Measurements from ENCODE around the gene FUT1. TPM values are rescaled to one million over a fixed set of nuclear protein-coding genes. Genes with fewer than 3 reads are reported as not detected.
A peak's percentile ranks its signal among the peaks of the same experiment; 100 is the strongest.
"Not testable (repeated sequence)": the region's sequence is repeated elsewhere in the genome, so short reads cannot be mapped to it uniquely, and the experiment has no call there.

FUT1 gene
- total RNA-seq: 2.9 TPM

GRCh38 chr19:48752496-48753365 lies at the start of gene FUT1:
FUT1 (minus strand) TSS chr19:48752641; CDS start chr19:48751281, 1,360 bp downstream.
- DNase-seq: no peak

GRCh38 chr19:48799358-48800300 lies 47.2 kb upstream of the FUT1 start:
- DNase-seq: no peak

- DNase-seq: no peak
Measured at GRCh38 chr19:48798937-48799336, 46.5 kb upstream of the FUT1 start.

- no peak for DNase-seq
Measured at GRCh38 chr19:48797103-48797502, 44.7 kb upstream of the FUT1 start.

- DNase-seq: no peak
Measured at GRCh38 chr19:48796298-48797083, 44.0 kb upstream of the FUT1 start.

- DNase-seq: peak; percentile 74
Measured at GRCh38 chr19:48795685-48796070, 43.2 kb upstream of the FUT1 start.

- DNase-seq: peak; percentile 97
Measured at GRCh38 chr19:48795055-48795684, 42.7 kb upstream of the FUT1 start.

DNA sequence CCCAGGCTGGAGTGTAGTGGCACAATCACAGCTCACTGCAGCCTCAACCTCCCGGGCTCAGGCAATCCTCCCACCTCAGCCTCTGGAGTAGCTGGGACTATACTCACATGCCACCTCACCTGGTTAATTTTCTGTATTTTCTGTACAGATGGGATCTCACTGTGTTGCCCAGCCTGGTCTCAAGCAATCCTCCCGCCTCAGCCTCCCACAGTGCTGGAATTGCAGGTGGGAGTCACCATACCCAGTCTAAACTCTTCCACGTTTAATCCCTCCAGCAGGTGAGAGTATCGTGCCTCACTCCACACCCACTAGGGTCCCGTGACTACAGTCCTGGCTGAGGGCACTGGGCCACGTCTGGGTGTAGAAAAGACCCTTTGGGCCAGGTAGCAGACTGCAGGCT lies 41.9 kb upstream of the FUT1 start:
- DNase-seq: no peak

DNA sequence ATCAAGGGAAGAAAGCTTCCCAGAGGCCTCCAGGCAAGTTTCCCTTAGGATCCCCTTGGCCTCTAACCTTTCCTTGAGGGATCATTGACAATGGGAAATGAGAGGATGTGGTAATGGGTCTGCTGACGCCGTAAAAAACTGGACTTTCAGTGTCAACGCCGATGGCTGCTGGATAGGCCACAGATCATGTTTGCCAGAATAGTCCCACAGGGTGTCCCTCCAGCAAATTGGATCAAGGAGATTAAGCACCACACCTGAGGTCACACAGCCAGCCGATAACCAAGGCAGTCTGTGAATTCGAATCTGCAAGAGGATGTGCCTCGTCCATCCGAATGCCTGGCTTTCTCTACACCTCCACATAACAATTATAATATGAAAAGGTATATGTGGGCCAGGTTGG lies 40.8 kb upstream of the FUT1 start:
- no peak for DNase-seq

DNA sequence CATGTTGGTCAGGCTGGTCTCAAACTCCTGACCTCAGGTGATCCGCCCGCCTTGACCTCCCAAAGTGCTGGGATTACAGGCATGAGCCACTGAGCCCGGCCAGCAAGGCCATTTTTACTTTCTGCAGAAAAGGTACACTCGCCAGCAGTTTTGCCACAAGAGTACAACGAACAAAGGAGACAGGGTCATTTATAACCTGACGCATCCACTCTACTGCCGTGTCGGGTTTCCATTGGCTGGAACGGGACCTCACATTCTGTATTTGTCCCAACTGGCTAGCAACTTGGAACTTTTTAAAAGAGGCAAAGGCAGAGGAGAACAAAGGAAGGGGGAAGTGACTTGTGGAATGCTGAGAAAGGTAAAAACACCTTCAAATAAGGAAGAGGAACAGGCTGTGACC lies 34.9 kb upstream of the FUT1 start:
- not testable (repeated sequence) for DNase-seq

DNA sequence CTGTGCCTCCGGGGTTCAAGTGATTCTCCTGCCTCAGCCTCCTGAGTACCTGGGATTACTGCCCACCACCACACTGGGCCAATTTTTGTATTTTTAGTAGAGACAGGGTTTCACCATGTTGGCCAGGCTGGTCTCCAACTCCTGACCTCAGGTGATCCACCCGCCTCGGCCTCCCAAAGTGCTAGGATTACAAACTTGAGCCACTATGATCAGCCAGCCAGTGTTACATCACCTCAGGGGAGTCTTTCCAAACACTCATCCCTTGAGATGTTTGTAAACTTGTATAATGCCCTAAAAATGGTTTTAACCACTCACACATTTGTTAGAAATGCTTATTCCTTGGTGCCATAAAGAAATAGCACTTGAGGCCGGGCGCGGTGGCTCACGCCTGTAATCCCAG lies 34.0 kb upstream of the FUT1 start:
- DNase-seq: not testable (repeated sequence)

DNA sequence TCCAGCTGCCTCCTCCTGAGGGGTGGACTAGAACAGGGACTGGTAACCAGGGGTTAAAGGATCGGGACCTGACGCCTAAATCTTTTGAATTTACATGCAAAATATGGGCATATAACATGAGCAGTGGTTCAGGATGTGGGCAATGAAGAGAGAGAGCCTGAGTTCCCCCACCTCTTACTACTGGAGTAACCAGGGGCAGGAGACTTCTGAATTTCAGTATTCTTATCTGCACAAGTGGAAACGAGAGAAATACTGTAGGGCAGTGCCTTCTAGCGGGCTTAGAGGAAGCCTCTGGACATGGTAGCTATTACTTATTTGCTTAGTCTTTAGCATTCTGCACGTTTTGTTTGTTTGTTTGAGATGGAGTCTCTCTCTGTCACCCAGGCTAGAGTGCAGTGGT lies 32.1 kb upstream of the FUT1 start:
- DNase-seq: no peak

DNA sequence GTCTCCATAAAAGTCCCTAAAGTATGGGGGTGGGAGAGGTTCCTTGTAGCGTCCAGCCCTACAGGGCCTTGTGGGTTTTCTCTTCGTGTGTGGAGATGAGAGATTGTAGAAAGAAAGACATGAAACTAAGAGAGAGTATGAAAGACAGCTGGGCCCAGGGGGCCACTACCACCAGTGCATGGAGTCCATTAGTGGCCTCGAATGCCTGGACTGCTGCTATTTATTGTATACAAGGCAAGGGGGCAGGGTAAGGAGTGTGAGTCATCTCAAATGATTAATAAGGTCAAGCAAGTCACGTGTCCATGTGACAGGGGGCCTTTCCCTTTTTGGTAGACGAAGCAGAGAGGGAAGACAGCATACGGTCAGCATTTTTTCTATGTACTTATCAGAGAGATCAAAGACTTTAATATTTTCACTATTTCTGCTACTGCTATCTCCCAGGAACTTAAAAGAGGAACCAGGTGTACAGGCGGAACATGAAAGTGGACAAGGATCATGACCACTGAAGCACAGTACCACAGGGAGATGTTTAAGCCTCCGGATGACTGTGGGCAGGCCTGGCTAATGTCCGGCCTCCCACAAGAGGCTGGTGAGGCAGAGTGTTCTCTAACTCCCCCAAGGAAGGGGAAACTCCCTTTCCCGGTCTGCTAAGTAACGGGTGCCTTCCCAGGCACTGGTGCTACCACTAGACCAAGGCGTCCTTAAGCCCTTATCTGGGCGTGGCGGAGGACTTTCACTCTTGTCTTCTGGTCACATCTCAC lies 28.4 kb upstream of the FUT1 start:
- no peak for DNase-seq

- no peak for DNase-seq
Measured at GRCh38 chr19:48779636-48780035, 27.2 kb upstream of the FUT1 start.

DNA sequence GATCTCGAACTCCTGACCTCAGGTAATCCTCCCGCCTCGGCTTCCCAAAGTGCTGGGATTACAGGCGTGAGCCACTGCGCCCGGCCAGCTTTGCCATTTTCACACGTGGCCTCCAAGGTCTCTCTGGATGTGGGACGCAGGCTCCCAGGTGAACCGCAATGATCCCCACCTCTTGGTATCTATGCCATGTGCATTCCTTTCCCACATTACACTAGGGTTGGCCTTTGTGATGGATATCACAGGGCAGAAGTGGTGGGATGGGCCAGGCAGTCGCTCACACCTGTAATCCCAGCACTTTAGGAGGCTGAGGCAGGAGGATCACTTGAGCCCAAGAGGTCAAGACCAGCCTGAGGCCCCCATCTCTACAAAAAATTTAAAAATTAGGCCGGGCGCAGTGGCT lies 25.3 kb upstream of the FUT1 start:
- DNase-seq: no peak

GRCh38 chr19:48777139-48777538 lies 24.7 kb upstream of the FUT1 start:
- no peak for DNase-seq

GRCh38 chr19:48772503-48772953 lies 20.1 kb upstream of the FUT1 start:
- DNase-seq: no peak

GRCh38 chr19:48770734-48771472 lies 18.5 kb upstream of the FUT1 start:
- no peak for DNase-seq

DNA sequence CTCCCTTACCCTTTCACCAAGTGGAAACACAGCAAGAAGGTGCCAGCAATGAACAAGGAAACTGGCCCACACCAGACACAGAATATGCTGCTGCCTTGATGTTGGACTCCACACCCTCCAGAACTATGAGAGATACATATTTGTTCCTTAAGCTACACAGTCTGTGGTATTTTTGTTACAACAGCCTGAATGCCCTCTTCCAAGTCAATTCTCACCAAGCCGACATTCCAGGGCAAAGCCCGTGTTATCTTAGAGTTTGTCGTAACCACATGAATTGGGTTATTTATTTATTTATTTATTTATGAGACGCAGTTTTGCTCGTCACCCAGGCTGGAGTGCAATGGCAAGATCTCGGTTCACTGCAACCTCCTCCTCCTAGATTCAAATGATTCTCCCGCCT lies 17.8 kb upstream of the FUT1 start:
- no peak for DNase-seq

GRCh38 chr19:48768994-48769713 lies 16.7 kb upstream of the FUT1 start:
- no peak for DNase-seq
